NCI-H1694 (cell line): ENCODE measurements around the gene SP2.

Experiments
- DNase-seq: peaks from one replicate; lab custom pipeline; 2025; lab: John Stamatoyannopoulos, UW

Gene SP2

GRCh38 chr17:47871048-47871447, 25.0 kb upstream of the SP2 start:
- no peak for DNase-seq

- no peak for DNase-seq
Measured at GRCh38 chr17:47872019-47872650, 23.9 kb upstream of the SP2 start.

- no peak for DNase-seq
Measured at GRCh38 chr17:47872651-47873161, 23.3 kb upstream of the SP2 start.

- no peak for DNase-seq
Measured at GRCh38 chr17:47873200-47874090, 22.6 kb upstream of the SP2 start.

GRCh38 chr17:47875011-47875985, 20.7 kb upstream of the SP2 start:
- DNase-seq = no peak

GRCh38 chr17:47877368-47878034, 18.5 kb upstream of the SP2 start:
- no peak for DNase-seq

GRCh38 chr17:47878203-47879027, 17.6 kb upstream of the SP2 start:
- DNase-seq = no peak

GRCh38 chr17:47879028-47879585, 16.9 kb upstream of the SP2 start:
- DNase-seq = no peak

GRCh38 chr17:47879776-47880454, 16.1 kb upstream of the SP2 start:
- DNase-seq = no peak

GRCh38 chr17:47882247-47882646, 13.8 kb upstream of the SP2 start:
- no peak for DNase-seq

GRCh38 chr17:47882695-47883588, 13.1 kb upstream of the SP2 start:
- no peak for DNase-seq

- no peak for DNase-seq
Measured at GRCh38 chr17:47883589-47884426, 12.2 kb upstream of the SP2 start.

- DNase-seq = no peak
Measured at GRCh38 chr17:47884427-47884740, 11.7 kb upstream of the SP2 start.

- no peak for DNase-seq
Measured at GRCh38 chr17:47884905-47885730, 10.9 kb upstream of the SP2 start.

- no peak for DNase-seq
Measured at GRCh38 chr17:47888293-47888692, 7.7 kb upstream of the SP2 start.

GRCh38 chr17:47889734-47890529, 6.1 kb upstream of the SP2 start:
- peak; percentile 77 for DNase-seq
